Measurements from ENCODE around the gene DNM2. TPM values are rescaled to one million over a fixed set of nuclear protein-coding genes. Genes with fewer than 3 reads are reported as not detected.

Gene DNM2
- total RNA-seq, 1 donor from 2014 or later, result 410 TPM

DNA sequence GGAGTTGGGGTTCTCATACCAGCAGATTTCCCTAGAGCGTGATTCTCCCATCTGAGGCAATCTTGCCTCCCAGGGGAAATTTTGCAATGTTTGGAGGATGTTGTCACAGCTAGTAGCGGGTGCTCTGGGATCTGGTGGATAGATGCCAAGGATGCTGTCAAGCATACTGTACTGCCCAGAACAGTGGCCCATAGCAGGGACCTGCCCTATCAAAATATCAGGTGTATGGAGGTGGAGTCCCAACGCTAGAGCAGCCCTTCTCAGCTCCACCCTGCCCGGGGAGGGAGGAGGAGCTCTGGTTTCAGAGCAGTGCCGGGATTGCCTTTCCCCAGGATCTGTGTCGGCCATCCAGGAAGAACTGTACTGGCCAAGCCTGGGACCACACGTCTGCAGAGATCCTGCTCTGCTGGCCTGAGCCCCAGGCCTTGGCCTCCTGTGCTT lies 27.5 kb upstream of the DNM2 start:
- intact Hi-C loops (cut with micrococcal nuclease), result no loop called here

DNA sequence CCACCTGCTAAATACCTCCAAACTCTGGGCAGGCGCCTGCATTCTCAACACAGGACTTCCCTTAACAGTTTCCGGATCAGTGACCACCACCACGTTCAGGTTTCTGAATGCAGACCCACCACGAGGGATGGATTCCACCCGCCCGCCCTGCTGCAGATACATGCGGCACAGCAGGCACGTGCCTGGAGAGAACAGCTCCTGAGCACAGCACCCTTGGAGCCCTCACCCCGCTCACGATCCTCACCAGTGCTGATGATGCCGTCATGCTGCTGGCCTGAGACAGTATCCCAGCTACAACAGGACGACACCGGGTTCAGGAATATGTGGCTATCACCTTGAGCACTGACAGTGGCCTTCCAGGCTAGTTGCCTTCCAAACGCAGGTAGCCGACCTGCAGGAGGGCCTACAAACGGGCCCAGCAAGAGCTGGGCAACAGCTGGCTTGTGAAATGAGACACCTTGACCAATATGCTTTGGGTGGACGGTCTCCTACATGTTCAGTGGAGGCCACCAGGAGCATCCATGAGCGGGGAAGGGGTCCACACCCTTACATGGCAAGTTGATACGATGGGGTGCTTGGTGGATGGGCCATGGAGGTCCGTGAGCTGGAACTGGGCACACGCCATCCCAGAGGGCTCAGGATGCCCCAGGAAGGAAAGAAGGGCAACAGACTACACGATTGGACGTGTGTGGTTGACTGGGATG lies 26.5 kb upstream of the DNM2 start:
- intact Hi-C loops (cut with micrococcal nuclease), result no loop called here

DNA sequence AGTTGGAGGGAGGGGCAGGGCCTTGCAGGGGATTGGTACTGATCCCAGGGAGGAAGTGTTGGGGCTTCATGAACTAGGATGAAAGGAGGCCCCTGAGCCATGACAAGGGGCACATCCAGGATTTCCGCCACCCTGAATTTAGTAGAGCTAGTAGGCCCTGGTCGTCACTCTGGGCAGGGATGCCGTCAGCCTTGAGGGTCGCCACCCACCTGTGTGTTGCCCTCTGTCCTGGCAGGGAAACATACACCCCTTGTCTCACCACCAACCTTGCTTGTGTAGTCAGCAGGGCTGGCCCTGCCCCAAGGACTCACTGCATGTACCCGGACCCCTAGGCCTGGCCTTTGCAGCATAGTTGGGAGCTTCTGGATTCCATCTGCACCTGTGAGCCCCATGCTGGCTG lies 26.0 kb upstream of the DNM2 start:
- intact Hi-C loops (cut with micrococcal nuclease), result no loop called here

DNA sequence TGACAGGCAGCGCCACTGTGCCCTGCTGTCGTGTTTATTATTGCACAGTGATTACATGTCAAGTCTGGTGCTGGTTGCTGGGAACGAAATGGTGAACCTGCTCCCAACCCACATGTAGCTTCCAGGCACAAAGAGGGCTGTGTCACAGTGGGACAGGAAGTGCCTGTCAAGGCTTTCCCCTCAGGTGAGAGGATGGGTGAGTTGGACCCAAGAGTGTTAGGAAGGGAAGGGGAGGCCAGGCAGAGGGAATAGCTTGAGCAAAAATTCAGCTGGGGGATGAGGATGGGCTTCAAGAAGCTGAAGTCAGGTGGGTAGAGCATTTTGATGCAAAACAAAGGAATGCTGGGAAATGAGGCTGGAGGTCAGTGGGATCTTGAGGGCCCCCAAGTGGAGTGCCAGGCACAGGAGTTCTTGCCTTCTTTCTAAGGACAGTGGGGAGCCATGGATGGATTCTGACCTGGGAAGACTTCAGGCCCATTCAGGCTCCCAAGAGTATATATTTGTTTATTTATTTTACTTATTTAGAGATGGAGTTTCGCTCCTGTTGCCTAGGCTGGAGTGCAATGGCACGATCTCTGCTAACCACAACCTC lies 25.1 kb upstream of the DNM2 start:
- intact Hi-C loops (cut with micrococcal nuclease), result no loop called here

DNA sequence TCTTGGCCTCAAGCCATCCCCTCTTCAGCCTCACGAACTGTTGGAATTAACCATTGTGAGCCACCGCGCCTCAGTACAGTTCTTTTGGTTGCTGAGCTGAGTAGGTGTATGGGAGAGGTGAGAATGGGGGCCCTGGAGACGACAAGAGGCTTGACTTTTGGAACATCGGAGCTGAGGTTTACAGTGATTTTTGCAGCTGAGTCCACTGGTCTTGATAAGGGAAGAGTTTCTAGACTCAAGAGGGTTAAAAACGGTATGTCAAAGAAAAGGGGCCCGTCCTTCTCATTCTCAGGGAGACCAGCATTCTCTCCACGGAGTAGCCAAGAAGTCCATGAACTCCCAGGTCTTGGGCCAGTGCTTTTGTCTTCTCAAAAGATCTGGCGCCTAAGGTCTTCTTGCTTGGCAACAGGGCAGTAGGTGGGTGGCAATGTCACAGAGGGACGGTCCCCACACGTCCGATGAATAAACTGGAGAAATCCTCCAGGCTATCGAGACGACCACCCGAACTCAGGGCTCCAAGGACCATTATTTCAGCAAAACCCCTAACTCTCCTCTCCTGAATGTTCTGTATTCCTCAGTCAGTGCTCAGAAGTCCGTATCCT lies 23.1 kb upstream of the DNM2 start:
- intact Hi-C loops (cut with micrococcal nuclease), result loop anchor here (1.0 to 5.0 kb wide), 6 partner anchors 22 to 443 kb away; partner anchors contain the start of genes KRI1 and MRPL4

DNA sequence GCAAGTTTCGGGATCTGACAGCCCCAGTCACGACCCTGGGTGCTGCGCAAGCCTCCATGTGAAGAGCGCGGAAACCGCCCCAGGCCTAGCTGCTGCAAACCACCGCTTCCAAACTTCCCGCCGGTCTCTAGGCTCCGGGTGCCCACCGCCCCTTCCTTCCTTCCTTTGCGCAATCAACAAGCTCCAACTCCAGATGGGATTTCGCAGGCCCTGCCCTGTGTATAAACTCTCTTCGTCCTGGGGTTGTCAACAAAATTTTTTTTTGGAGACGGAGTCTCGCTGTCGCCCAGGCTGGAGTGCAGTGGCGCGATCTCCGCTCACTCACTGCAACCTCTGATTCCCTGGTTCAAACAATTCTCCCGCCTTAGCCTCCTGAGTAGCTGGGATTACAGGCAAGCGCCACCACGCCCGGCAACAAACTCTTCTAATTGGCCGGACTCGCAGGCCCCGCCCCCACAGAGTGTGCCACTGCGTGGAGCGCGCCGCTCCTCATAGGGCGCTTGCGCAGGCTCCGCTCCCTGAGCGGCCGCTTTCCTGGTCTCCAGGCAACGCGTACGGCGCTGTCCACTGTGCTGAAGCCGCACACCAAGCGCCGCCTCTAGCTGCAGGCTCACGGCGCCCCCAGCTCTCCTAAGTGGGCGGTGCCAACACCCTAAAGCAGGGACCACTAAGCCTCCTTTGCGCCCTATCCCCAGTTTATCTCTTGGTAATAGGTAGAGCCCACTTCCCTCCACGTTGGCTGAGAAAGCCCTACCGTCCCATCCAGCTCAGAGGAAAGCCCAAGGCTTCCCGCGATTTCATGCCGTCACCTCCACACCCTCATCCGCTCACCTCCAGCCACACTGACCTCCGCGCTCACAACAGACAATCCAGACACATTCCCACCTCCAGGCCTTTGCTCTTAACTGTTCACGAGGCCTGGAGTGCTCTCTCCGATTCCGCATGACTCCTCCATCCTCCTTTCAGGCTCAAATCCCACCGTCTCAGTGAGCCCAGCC lies 22.2 kb upstream of the DNM2 start:
- intact Hi-C loops (cut with micrococcal nuclease), result loop anchor here (1.0 to 5.0 kb wide), 6 partner anchors 22 to 443 kb away; partner anchors contain the start of genes KRI1 and MRPL4

DNA sequence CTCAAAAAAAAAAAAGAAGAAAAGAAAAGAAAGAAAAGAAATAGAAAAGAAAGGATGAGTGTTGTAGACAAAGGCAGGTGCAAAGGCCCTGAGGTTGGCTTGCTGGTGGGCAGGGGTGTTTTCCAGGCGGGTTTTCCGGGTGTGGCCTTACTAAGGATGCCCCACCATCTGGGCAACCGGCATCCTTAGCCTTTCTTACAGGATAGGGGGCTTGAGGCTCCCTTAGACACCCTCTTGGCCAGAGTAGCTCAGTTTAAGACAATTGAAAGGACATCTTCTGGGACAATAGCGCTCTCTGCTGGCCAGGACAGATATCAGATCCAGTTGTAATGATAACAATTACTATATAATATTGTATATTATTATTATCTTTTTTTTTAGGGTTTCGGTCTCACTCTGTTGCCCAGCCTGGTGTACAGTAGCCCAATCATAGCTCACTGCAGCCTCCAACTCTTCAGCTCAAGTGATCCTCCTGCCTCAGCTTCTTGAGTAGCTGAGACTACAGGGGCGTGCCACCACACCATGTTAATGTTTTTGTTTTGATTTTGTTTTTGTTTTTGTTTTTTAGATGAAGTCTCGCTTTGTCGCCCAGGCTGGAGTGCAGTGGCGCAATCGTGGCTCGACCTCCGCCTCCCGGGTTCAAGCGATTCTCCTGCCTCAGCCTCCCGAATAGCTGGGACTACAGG lies 18.1 kb upstream of the DNM2 start:
- intact Hi-C loops (cut with micrococcal nuclease), result loop anchor here (1.0 to 5.0 kb wide), 8 partner anchors 55 to 447 kb away; partner anchors contain the start of gene MRPL4

DNA sequence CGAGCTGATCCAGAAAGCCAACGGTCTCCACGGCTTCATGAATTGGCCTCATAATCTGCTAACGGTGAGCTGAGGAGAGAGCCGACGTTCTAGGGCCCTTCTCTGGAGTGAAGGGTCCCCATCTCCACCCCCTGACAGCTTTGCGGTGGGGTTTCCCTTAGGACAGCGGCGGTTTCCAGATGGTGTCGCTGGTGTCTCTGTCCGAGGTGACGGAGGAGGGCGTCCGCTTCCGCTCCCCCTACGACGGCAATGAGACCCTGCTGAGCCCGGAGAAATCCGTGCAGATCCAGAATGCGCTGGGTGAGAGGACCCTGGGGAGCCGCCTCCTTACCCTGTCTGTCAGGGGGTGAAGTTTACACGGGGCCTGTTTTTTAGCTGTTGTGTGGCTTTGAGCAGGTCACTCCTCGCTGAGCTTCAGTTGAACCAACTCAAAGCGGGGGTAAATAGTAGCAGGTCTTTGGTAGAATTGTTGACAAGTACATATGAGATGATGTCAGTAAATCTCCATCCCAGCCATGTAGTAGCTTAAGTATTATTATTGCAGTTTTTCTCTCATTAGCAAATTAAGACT lies 15.8 kb upstream of the DNM2 start:
- intact Hi-C loops (cut with micrococcal nuclease), result loop anchor here (1.0 kb wide), 2 partner anchors 15 to 133 kb away; no protein-coding TSS in a partner anchor

DNA sequence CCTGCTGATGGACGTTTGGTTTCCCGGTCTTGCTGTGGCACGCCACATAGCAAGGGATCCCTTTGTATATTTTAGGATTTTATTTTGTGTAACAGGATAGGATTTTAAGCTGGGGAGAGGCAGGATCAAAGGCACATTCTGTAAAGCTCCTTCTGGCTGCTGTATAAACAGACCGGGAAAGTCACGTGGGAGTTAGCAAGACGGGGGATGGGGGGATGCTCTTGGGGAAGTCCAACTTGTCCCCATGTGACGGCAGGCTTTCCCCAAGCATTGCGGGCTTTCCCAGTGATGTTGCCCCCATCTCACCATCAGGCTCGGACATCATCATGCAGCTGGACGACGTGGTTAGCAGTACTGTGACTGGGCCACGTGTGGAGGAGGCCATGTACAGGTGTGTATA lies 10.9 kb upstream of the DNM2 start:
- intact Hi-C loops (cut with micrococcal nuclease), result no loop called here

DNA sequence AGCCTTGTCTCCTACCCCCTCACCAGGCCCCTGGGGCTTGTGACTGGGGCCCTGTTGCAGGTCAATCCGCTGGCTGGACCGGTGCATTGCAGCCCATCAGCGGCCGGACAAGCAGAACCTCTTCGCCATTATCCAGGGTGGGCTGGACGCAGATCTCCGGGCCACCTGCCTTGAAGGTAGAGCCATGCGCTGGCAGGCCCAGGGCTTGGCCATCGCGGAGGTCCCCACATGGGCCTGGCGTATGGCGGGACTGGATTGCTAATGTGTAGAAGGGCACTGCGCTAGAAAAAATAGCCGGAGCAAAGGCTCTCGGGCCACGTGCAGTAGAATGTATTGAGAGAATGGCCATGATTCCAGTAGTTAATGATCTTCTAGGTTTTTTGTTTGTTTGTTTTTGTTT lies 10.4 kb upstream of the DNM2 start:
- intact Hi-C loops (cut with micrococcal nuclease), result no loop called here

DNA sequence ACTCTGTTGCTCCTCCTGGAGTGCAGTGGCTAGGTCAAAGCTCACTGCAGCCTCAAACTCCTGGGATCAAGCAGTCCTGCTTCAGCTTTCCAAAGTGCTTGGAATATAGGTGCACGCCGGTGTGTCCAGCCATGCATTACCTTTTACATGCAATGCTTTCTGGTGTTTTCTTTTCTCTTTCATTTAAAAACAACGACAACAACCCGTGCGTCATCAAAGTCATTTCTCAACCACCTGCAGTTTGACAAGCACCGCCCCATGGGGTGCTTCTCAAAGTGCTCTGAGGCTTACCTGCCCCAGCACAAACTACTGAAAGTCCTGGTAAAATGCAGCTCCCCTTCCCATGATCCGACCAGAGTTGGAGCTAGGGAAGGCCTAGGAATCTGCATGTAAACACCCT lies 9.6 kb upstream of the DNM2 start:
- intact Hi-C loops (cut with micrococcal nuclease), result no loop called here

DNA sequence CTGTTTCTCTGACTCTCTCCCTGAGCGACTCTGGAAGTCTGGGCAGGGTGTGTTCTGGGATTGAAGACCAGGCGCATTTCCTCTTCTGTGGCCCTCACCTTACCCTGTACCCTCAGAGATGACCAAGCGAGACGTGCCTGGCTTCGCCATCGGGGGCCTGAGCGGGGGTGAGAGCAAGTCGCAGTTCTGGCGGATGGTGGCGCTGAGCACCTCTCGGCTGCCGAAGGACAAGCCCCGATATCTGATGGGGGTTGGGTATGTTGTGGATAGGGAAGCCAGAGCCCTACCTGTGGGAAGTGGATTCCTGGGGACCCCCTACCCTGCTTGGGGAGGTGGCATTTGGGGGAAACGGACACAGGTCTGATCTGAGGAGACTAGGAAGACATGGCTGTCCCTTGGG lies 5.8 kb upstream of the DNM2 start:
- intact Hi-C loops (cut with micrococcal nuclease), result no loop called here

DNA sequence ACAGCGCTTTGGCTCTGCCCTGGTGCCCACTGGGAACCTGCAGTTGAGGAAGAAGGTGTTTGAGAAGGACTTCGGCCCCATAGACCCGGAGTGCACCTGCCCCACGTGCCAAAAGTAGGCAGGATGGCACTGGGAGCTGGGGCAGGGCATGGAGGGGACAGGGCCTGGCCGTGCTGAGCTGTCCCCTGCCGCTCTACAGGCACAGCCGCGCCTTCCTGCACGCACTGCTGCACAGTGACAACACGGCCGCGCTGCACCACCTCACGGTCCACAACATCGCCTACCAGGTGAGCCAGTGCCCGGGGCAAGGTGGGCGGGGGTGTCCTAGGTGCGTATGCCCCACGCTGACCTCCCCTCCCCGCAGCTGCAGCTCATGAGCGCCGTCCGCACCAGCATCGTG lies 5.1 kb upstream of the DNM2 start:
- intact Hi-C loops (cut with micrococcal nuclease), result no loop called here

DNA sequence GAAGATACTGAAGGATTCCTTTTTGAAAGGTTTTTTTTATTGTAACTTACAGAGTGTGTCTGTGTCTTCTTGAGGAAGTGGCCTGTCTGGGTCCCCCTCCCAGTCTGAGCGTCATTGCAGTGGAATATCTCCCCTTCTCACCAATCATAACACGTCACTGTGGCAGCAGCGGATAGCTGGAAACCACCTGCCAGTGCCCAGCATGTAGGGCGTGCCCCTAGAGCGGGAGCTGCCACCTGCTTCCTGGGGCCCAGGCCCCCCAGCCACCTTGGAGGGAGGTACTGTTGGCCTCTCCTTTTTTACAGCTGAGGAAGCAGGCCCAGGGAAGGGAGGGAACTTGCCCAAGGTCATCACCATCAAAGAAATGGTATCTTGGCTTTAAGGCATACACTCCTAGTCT lies 4.6 kb upstream of the DNM2 start:
- intact Hi-C loops (cut with micrococcal nuclease), result no loop called here

DNA sequence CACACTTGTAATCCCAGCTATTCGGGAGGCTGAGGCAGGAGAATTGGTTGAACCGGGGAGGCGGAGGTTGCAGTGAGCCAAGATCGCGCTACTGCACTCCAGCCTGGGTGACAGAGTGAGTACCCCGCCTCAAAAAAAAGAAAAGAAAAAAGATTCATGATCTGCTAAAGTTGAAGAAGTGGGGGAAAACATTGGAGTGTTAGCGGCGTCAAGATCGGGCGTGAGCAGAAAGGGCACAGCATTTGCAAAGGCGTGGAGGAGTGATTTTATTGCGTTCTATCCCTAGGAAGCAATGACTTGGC lies 874 bp upstream of the DNM2 start:
- intact Hi-C loops (cut with micrococcal nuclease), result loop anchor here (1.0 to 5.0 kb wide), 19 partner anchors 14 to 718 kb away; partner anchors contain the start of genes CARM1, ILF3, KRI1 and ODAD3

DNA sequence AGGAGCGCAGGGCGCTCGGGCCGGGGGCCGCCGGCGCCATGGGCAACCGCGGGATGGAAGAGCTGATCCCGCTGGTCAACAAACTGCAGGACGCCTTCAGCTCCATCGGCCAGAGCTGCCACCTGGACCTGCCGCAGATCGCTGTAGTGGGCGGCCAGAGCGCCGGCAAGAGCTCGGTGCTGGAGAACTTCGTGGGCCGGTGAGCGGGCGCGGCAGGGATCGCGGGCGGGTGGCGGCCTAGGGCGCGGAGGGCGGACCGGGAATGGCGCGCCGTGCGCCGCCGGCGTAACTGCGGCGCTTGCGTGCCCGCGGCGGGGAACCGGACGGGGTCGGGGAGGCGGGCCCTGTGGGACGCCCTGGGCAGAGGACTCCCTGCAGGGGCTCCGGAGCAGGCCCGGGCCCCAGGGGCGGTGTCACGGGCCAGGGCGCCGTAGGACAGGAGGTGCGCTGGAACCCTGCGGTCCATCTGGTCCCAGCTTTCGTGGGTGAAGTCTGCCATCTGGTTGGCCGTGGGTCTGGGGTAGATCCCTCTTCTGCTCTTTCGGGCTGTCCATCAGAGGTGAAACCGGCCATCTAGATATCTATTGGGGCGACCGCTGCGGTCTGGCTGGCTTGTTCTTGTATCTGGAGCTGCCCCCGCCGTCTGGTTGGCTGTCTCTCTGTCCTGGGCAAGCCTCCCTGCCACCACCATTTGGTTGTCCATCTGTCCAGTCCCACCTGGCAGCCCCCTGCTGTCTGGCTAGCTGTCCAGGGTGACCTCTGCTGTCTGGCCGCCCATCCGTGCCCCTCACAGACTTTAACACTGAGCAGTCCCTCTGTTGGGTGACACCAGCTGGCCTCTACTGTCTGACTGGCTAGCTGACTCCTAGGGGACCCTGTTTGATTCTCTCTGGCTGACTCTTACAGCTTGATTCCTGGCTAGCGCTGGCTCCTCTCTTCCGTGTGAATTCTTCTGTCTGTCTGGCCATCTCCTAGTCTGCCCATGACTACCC lies 622 bp downstream of the DNM2 start:
- intact Hi-C loops (cut with micrococcal nuclease), result loop anchor here (5.0 kb wide), 2 partner anchors 94 to 209 kb away; partner anchors contain the start of genes TIMM29 and YIPF2

DNA sequence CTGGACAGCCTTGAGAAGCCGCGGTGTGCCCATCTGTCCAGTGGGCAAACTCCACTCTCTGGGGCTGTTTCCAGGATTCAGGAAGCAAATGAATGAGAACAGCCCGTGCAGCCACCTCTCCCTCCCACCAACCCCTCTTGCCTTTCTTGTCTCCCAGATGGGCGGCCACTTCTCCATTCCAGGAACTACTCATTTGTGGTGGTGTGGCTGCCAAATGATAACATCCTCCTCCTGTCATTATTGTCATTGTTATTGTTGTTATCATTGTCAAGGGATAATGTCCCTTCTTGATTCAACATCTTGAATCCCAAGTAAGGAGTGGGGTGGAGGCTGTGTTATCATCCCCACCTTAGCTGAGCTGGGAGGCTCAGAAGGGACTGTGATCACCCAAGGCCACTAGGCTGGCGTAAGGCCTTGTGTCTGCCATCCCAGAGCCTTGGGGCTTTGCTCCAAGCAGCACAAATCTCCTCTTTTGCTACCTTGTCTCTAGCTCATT lies 1.6 kb downstream of the DNM2 start:
- intact Hi-C loops (cut with micrococcal nuclease), result loop anchor here (5.0 kb wide), 2 partner anchors 93 to 208 kb away; partner anchors contain the start of genes TIMM29 and YIPF2

DNA sequence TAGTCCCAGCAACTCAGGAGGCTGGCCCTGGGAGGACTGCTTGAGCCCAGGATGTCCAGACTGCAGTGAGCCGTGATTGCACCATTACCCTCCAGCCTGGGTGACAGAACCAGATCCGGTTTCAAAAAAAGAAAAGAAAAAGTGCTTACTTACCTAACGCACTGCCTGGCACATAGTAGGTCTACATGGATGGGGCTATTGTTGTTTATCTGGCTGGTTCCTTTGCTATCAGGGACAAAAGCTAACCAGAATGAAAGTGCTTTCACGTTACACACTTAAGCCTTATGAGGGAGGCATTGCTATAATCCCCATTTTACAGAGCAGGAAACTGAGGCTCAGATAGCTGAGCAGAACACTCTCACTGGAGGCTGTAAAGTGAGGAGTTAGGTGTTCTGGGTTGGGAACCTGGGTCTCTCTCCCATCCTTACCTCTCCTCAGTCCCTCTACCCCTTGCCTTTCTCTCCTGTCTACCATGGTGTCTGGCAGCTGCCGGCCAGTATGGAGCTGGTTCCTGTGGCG lies 2.8 kb downstream of the DNM2 start:
- intact Hi-C loops (cut with micrococcal nuclease), result no loop called here

DNA sequence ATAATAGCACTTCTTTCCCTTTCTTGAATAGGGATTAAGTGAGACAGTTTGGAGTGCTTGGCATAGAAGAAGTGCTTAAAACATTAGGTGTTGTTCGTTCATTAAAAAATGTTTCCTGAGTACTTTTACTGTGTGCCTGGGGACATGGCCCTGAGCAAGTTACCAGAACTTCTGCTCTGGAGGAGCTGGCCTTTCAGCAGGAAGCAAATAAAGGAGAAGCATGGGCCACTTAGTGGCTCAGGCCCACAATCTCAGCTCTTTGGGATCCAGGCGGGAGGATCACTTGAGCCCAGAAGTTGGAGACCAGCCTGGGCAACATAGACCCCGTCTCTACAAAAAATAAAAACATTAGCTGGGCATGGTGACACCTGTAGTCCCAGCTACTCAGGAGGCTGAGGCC lies 5.7 kb downstream of the DNM2 start:
- intact Hi-C loops (cut with micrococcal nuclease), result no loop called here
